GM06990 (cell line): ENCODE results near the gene DNM2.

ENCODE experiments used
- DNase-seq: peaks from one replicate; pipeline ENCODE4 v3.0.0-alpha.2; 2011; ENCODE audit not compliant: insufficient read length; ENCODE audit errors: extremely low read depth
- H3K27me3 ChIP-seq: replicated peaks from 2 replicates; pipeline ENCODE4 v1.6.0; 2011; ENCODE audit warnings: low read length; ENCODE audit not compliant: control insufficient read depth, insufficient read depth
- H3K36me3 ChIP-seq: 2 replicates; pipeline ENCODE4 v1.5.1; 2011; ENCODE audit warnings: low read length; ENCODE audit not compliant: control insufficient read depth, insufficient read depth
- H3K4me3 ChIP-seq: replicated peaks from 2 replicates; pipeline ENCODE4 v1.5.1; 2011; ENCODE audit warnings: low read depth, mild to moderate bottlenecking, control low read depth, low read length
- CTCF ChIP-seq: IDR thresholded peaks from 2 replicates; pipeline ENCODE4 v1.5.1; 2011; ENCODE audit warnings: low read length, control low read depth, mild to moderate bottlenecking, inconsistent platforms; ENCODE audit not compliant: insufficient read depth, poor library complexity, severe bottlenecking

The DNM2 gene

GRCh38 chr19:10767726-10768125 lies 49.8 kb downstream of the DNM2 start:
- DNase-seq = no peak
- TF ChIP-seq CTCF = no peak
- peaks cover 21% of the 10 kb centered on the region for H3K36me3 ChIP-seq
- H3K27me3 ChIP-seq = no peaks in the 10 kb centered on the region
- no peak overlapping the region for H3K4me3 ChIP-seq

- no peak for TF ChIP-seq CTCF
- H3K36me3 ChIP-seq = peaks cover 20% of the 10 kb centered on the region
- no peak for DNase-seq
- H3K4me3 ChIP-seq = no peak overlapping the region
- H3K27me3 ChIP-seq = no peaks in the 10 kb centered on the region
These were observed 50.5 kb downstream of the DNM2 start for GRCh38 chr19:10768369-10768768.

- DNase-seq = no peak
- peaks cover 22% of the 10 kb centered on the region for H3K36me3 ChIP-seq
- no peak overlapping the region for H3K4me3 ChIP-seq
- H3K27me3 ChIP-seq = no peaks in the 10 kb centered on the region
- TF ChIP-seq CTCF = no peak
These were observed 51.1 kb downstream of the DNM2 start for GRCh38 chr19:10768936-10769335.

- H3K36me3 ChIP-seq = peaks cover 14% of the 10 kb centered on the region
- no peak for DNase-seq
- no peak overlapping the region for H3K4me3 ChIP-seq
- TF ChIP-seq CTCF = no peak
- H3K27me3 ChIP-seq = no peaks in the 10 kb centered on the region
These were observed 51.9 kb downstream of the DNM2 start for GRCh38 chr19:10769533-10770491.

- Histone ChIP-seq H3K4me3 (no peak overlapping the region), H3K27me3 (no peaks in the 10 kb centered on the region), H3K36me3 (peaks cover 19% of the 10 kb centered on the region)
- no peak for TF ChIP-seq CTCF
- no peak for DNase-seq
These were observed 56.1 kb downstream of the DNM2 start for GRCh38 chr19:10773969-10774368.
